Hepatocyte (in vitro differentiated cells): Measurements from ENCODE around the gene CUL5. TPM values are rescaled to one million over a fixed set of nuclear protein-coding genes. Genes with fewer than 3 reads are reported as not detected.

Source experiments
- DNase-seq: peaks from one replicate; pipeline ENCODE4 v3.0.0-alpha.2; 2016; ENCODE audit warnings: low spot score
- H2AFZ ChIP-seq: fragments of 200-600 bp; sonication (generic); 2 replicates; pipeline ENCODE4 v1.6.0; 2016; ENCODE audit warnings: antibody characterized with exemption, mild to moderate bottlenecking
- H3K27ac ChIP-seq: fragments of 200-600 bp; sonication (generic); 2 replicates; pipeline ENCODE4 v1.5.1; 2016; ENCODE audit warnings: mild to moderate bottlenecking
- H3K27me3 ChIP-seq: fragments of 200-600 bp; sonication (generic); 2 replicates; pipeline ENCODE4 v1.6.1; 2016
- H3K36me3 ChIP-seq: fragments of 200-600 bp; sonication (generic); replicated peaks from 2 replicates; pipeline ENCODE4 v1.5.1; 2016; ENCODE audit warnings: low read depth; ENCODE audit not compliant: insufficient read depth
- H3K4me1 ChIP-seq: fragments of 200-600 bp; sonication (generic); 2 replicates; pipeline ENCODE4 v1.5.1; 2016; ENCODE audit warnings: mild to moderate bottlenecking, moderate library complexity; ENCODE audit not compliant: insufficient read depth
- H3K4me2 ChIP-seq: fragments of 200-600 bp; sonication (generic); 2 replicates; pipeline ENCODE4 v1.6.0; 2016
- H3K4me3 ChIP-seq: fragments of 200-600 bp; sonication (generic); 2 replicates; pipeline ENCODE4 v1.5.1; 2016; ENCODE audit warnings: mild to moderate bottlenecking
- H3K79me2 ChIP-seq: fragments of 200-600 bp; sonication (generic); 2 replicates; pipeline ENCODE4 v1.6.0; 2017; ENCODE audit warnings: mild to moderate bottlenecking
- H3K9me2 ChIP-seq: fragments of 200-600 bp; sonication (generic); replicated peaks from 2 replicates; pipeline ENCODE4 v1.6.0; 2017; ENCODE audit warnings: mild to moderate bottlenecking; ENCODE audit not compliant: insufficient read depth
- H3K9me3 ChIP-seq: fragments of 200-600 bp; sonication (generic); 2 replicates; pipeline ENCODE4 v1.5.1; 2016; ENCODE audit warnings: low read depth, mild to moderate bottlenecking
- H4K20me1 ChIP-seq: fragments of 200-600 bp; sonication (generic); 2 replicates; pipeline ENCODE4 v1.6.0; 2016; ENCODE audit warnings: mild to moderate bottlenecking; ENCODE audit not compliant: insufficient read depth, poor library complexity, severe bottlenecking
- EZH2 ChIP-seq: fragments of 200-600 bp; sonication (generic); IDR thresholded peaks from 2 replicates; pipeline ENCODE4 v1.6.1; 2016; ENCODE audit warnings: antibody characterized with exemption, mild to moderate bottlenecking, borderline replicate concordance
- EZH2phosphoT487 ChIP-seq: fragments of 200-600 bp; sonication (generic); IDR thresholded peaks from one replicate; pipeline ENCODE4 v1.6.1; 2018; ENCODE audit warnings: antibody characterized with exemption, mild to moderate bottlenecking, low read depth, moderate library complexity; ENCODE audit not compliant: unreplicated experiment, severe bottlenecking
- WGBS: methylation state at CpG from one replicate; pipeline ENCODE4 v1.1.6; 2016; ENCODE audit warnings: low lambda C conversion rate; ENCODE audit errors: missing lambda C conversion rate; 5-methylcytosine and 5-hydroxymethylcytosine counted together
- polyA plus RNA-seq: library from polyadenylated mRNA; unstranded; fragments of >200 nt; fragmentation: Nextera tagmentation; extraction: Ambion mirVana; gene quantifications from 2 replicates; pipeline ENCODE4 v1.2.1, GENCODE V29; 2016
- small RNA-seq: library from RNA; depleted of rRNA; stranded (forward); fragments of <200 nt; gene quantifications from one replicate; pipeline ENCODE3, GENCODE V24; 2014
- total RNA-seq: library from RNA; depleted of rRNA; stranded (reverse); fragments of >200 nt; gene quantifications from 2 replicates; pipeline ENCODE4 v1.2.3, GENCODE V29; 2014
- TF ChIP-seq, protein P1 (sequence below): fragments of 200-600 bp; sonication (generic); IDR thresholded peaks from 2 replicates; pipeline ENCODE4 v1.5.1; 2016; ENCODE audit warnings: antibody characterized with exemption, mild to moderate bottlenecking; ENCODE audit not compliant: poor library complexity

Gene CUL5
- total and polyA plus RNA-seq, 2 experiments from 2014 or later: 23.2 to 27.6 TPM

DNA sequence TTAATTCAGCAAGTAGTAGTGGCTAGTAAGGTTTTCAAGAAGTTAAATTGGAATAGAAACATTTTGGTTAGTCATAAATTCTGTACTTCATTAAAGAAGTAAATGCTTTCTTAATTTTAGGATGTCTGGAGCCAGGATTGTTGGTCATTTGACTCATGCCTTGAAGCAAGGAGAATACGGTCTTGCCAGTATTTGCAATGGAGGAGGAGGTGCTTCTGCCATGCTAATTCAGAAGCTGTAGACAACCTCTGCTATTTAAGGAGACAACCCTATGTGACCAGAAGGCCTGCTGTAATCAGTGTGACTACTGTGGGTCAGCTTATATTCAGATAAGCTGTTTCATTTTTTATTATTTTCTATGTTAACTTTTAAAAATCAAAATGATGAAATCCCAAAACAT, 138.5 kb downstream of the CUL5 start:
- 92% methylated on average over 1 of the region's 1 CpG for WGBS
- Histone ChIP-seq H3K4me1 (no peaks in the 10 kb centered on the region), H3K27me3 (no peaks in the 10 kb centered on the region), H3K4me3 (no peak overlapping the region), H4K20me1 (no peaks in the 10 kb centered on the region), H3K79me2 (no peaks in the 10 kb centered on the region), H3K4me2 (no peak overlapping the region), H3K9me3 (no peaks in the 10 kb centered on the region), H3K27ac (no peak overlapping the region), H3K36me3 (no peaks in the 10 kb centered on the region), H2AFZ (no peak overlapping the region), H3K9me2 (no peaks in the 10 kb centered on the region)
- DNase-seq: no peak
- TF ChIP-seq EZH2phosphoT487: no peak
- TF ChIP-seq, protein P1, sequence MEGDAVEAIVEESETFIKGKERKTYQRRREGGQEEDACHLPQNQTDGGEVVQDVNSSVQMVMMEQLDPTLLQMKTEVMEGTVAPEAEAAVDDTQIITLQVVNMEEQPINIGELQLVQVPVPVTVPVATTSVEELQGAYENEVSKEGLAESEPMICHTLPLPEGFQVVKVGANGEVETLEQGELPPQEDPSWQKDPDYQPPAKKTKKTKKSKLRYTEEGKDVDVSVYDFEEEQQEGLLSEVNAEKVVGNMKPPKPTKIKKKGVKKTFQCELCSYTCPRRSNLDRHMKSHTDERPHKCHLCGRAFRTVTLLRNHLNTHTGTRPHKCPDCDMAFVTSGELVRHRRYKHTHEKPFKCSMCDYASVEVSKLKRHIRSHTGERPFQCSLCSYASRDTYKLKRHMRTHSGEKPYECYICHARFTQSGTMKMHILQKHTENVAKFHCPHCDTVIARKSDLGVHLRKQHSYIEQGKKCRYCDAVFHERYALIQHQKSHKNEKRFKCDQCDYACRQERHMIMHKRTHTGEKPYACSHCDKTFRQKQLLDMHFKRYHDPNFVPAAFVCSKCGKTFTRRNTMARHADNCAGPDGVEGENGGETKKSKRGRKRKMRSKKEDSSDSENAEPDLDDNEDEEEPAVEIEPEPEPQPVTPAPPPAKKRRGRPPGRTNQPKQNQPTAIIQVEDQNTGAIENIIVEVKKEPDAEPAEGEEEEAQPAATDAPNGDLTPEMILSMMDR: no peak
- TF ChIP-seq EZH2: no peak

DNA sequence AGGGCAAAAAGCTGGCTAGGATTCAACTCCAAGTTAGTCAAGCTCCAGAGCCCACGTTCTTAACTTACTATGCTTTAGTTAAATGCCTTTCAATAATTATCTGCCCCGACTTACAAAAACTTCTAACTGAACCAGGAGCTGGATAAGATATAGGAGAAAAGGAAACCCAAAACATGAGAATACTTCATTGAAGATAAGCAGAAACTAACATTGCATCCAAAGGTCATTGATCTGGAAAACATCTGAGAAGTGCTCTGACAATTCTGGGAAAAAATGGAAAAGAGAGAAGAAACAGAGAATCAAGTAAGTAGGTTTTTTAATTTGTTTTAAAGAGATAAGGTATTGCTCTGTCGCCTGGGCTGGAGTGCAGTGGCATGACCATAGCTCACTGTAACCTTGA, 139.9 kb downstream of the CUL5 start:
- H3K27ac ChIP-seq: no peak overlapping the region
- H3K9me3 ChIP-seq: no peaks in the 10 kb centered on the region
- H3K4me1 ChIP-seq: no peaks in the 10 kb centered on the region
- H3K9me2 ChIP-seq: no peaks in the 10 kb centered on the region
- no peak overlapping the region for H2AFZ ChIP-seq
- 59% methylated on average over 3 of the region's 3 CpGs for WGBS
- H3K4me3 ChIP-seq: no peak overlapping the region
- no peaks in the 10 kb centered on the region for H3K79me2 ChIP-seq
- no peak for DNase-seq
- TF ChIP-seq, protein P1: no peak
- TF ChIP-seq EZH2phosphoT487 (no peak), EZH2 (no peak)
- no peaks in the 10 kb centered on the region for H3K36me3 ChIP-seq
- H3K4me2 ChIP-seq: no peak overlapping the region
- H4K20me1 ChIP-seq: no peaks in the 10 kb centered on the region
- no peaks in the 10 kb centered on the region for H3K27me3 ChIP-seq

DNA sequence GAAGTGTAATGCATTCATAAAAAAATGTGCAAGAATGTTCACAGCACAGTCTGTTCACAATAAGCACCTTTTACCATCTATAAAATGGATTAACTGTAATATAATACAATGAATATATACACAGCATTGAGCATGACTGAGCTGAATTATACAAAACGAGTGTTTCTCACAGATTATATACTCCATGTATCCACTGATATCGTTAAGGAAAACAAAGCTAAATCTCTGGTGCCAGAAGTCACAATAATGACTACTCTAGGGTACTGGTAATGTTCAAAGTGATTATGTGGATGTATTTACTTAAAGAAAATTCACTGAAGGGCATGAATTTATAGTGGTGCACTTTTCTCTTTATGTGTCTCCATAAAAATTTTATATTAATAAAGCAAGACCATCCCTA, 145.9 kb downstream of the CUL5 start:
- Histone ChIP-seq H3K4me3 (no peak overlapping the region), H4K20me1 (no peaks in the 10 kb centered on the region), H3K4me2 (no peak overlapping the region), H3K36me3 (no peaks in the 10 kb centered on the region), H3K9me2 (no peaks in the 10 kb centered on the region), H3K4me1 (no peaks in the 10 kb centered on the region), H3K79me2 (no peaks in the 10 kb centered on the region), H3K9me3 (no peaks in the 10 kb centered on the region), H2AFZ (no peak overlapping the region), H3K27ac (no peak overlapping the region), H3K27me3 (no peaks in the 10 kb centered on the region)
- no peak for DNase-seq
- TF ChIP-seq EZH2: no peak
- TF ChIP-seq, protein P1: no peak
- no peak for TF ChIP-seq EZH2phosphoT487
- WGBS: 83% methylated on average over 2 of the region's 2 CpGs

Small RNA genes within 50 kb of the gene (small RNA-seq; reads per million reads assigned to genes)
- gene RF00019: not detected

Other genes starting within 250 kb of the CUL5 start
- gene SLC35F2, start 150.1 kb upstream of the CUL5 start, total RNA-seq: 14.8 and 14.9 TPM in 2 replicates
- 13.0 and 16.1 TPM in 2 replicates for gene SLC35F2, start 150.1 kb upstream of the CUL5 start, polyA plus RNA-seq
- gene RAB39A, start 80.5 kb upstream of the CUL5 start, total RNA-seq: 0.43 and 1.6 TPM in 2 replicates
- gene RAB39A, start 80.5 kb upstream of the CUL5 start, polyA plus RNA-seq: not detected in 2 replicates
- 188 and 191 TPM in 2 replicates for gene ACAT1, start 112.7 kb downstream of the CUL5 start, total RNA-seq
- gene ACAT1, start 112.7 kb downstream of the CUL5 start, polyA plus RNA-seq: 71.8 and 87.1 TPM in 2 replicates
- 12.0 and 14.3 TPM in 2 replicates for gene NPAT, start 213.7 kb downstream of the CUL5 start, total RNA-seq
- 2.9 and 3.7 TPM in 2 replicates for gene NPAT, start 213.7 kb downstream of the CUL5 start, polyA plus RNA-seq
- 43.0 and 47.3 TPM in 2 replicates for gene ATM, start 214.2 kb downstream of the CUL5 start, total RNA-seq
- gene ATM, start 214.2 kb downstream of the CUL5 start, polyA plus RNA-seq: 7.5 and 7.6 TPM in 2 replicates